Gastrocnemius medialis (tissue), 4 donors: ENCODE measurements around the gene CLPSL1. TPM values are rescaled to one million over a fixed set of nuclear protein-coding genes. Genes with fewer than 3 reads are reported as not detected.

ENCODE experiments used
- ATAC-seq, 2 donors: fragments of 150-250 bp; one replicate each; pipeline ENCODE4 v1.9.1; 2016
- DNase-seq, 2 donors: peaks; one replicate each; pipeline ENCODE4 v3.0.0-alpha.2; 2019
- H3K27ac ChIP-seq, 4 donors: fragments of 200-600 bp; sonication (generic); 1 replicate in 1 of 4; 2 replicates in 3 of 4; pipeline ENCODE4 v1.5.1; 2016 to 2018; ENCODE audit warnings: mild to moderate bottlenecking in 2 of 4, moderate library complexity in 1 of 4
- H3K27me3 ChIP-seq, 3 donors: fragments of 200-600 bp; sonication (generic) in 2 of 3; 1 replicate in 1 of 3; 2 replicates in 2 of 3; pipeline versions ENCODE4 v1.5.1 to v1.6.0; 2016 to 2019; ENCODE audit warnings: mild to moderate bottlenecking in 1 of 3, moderate library complexity in 1 of 3
- H3K36me3 ChIP-seq, 2 donors: fragments of 200-600 bp; sonication (generic) in 1 of 2; one replicate each; pipeline ENCODE4 v1.5.1; 2017 to 2018
- H3K4me1 ChIP-seq, 2 donors: fragments of 200-600 bp; sonication (generic) in 1 of 2; one replicate each; pipeline ENCODE4 v1.5.1; 2016 to 2017; ENCODE audit warnings: mild to moderate bottlenecking in 2 of 2
- H3K4me3 ChIP-seq, 4 donors: fragments of 200-600 bp; sonication (generic) in 3 of 4; 1 replicate in 1 of 4; 2 replicates in 3 of 4; pipeline ENCODE4 v1.5.1; 2016 to 2019; ENCODE audit warnings: mild to moderate bottlenecking in 2 of 4
- H3K9me3 ChIP-seq, 3 donors: fragments of 200-600 bp; sonication (generic) in 2 of 3; 1 replicate in 1 of 3; 2 replicates in 2 of 3; pipeline ENCODE4 v1.5.1; 2016 to 2019
- POLR2A ChIP-seq, 2 donors: fragments of 450-650 bp; IDR thresholded peaks; one replicate each; pipeline ENCODE4 v1.6.1; 2017; ENCODE audit warnings: antibody characterized with exemption in 2 of 2, mild to moderate bottlenecking in 2 of 2, moderate library complexity in 2 of 2
- in situ Hi-C, 4 donors: fragments of 200-750 bp; cut with MboI; loops; one replicate each; pipeline versions ENCODE4 v1.15.0 to v1.8.0; 2017; ENCODE audit warnings: low sequenced_read_pairs in 4 of 4
- intact Hi-C: fragments of 100-400 bp; cut with DNase I; formaldehyde crosslinking; loops from one replicate; pipeline ENCODE4 v1.15.1; 2023; ENCODE audit warnings: low total_unique reads
- total RNA-seq, 4 donors: library from RNA; depleted of rRNA; stranded (reverse); fragments of >200 nt; gene quantifications; one replicate each; pipeline versions ENCODE4 v1.1.0 to v1.2.3, GENCODE V29; 2016
- TF ChIP-seq, protein P1 (sequence below), 5 experiments: fragments of 450-650 bp in 3 of 5; fragments of 200-600 bp in 2 of 5; sonication (generic) in 2 of 5; IDR thresholded peaks in 4 of 5; conservative IDR thresholded peaks in 1 of 5; 1 replicate in 4 of 5; 2 replicates in 1 of 5; pipeline ENCODE4 v1.5.1; 2016 to 2019; ENCODE audit warnings: antibody characterized with exemption in 5 of 5, mild to moderate bottlenecking in 3 of 5, moderate library complexity in 3 of 5

The CLPSL1 gene
- total RNA-seq, 4 donors from 2014 or later = not detected

GRCh38 chr6:35735452-35735851, 45.4 kb upstream of the CLPSL1 start:
- intact Hi-C loops = loop anchor here (10.0 kb wide), 1 partner anchor 471 kb away; no protein-coding TSS in a partner anchor
- peak overlapping the region; percentile 99 to 100 (median 100) for H3K27ac ChIP-seq

GRCh38 chr6:35736253-35736894, 44.4 kb upstream of the CLPSL1 start:
- in situ Hi-C loops = loop anchor here (5.0 to 10.0 kb wide), 4 partner anchors 142 to 214 kb away; no protein-coding TSS in a partner anchor
- TF ChIP-seq, protein P1, sequence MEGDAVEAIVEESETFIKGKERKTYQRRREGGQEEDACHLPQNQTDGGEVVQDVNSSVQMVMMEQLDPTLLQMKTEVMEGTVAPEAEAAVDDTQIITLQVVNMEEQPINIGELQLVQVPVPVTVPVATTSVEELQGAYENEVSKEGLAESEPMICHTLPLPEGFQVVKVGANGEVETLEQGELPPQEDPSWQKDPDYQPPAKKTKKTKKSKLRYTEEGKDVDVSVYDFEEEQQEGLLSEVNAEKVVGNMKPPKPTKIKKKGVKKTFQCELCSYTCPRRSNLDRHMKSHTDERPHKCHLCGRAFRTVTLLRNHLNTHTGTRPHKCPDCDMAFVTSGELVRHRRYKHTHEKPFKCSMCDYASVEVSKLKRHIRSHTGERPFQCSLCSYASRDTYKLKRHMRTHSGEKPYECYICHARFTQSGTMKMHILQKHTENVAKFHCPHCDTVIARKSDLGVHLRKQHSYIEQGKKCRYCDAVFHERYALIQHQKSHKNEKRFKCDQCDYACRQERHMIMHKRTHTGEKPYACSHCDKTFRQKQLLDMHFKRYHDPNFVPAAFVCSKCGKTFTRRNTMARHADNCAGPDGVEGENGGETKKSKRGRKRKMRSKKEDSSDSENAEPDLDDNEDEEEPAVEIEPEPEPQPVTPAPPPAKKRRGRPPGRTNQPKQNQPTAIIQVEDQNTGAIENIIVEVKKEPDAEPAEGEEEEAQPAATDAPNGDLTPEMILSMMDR (IDR thresholded peaks at IDR 0.05 in 4 of 5, conservative IDR thresholded peaks at IDR 0.05 in 1 of 5) = peak; percentile 79 to 95 (median 90)
- TF ChIP-seq POLR2A (IDR thresholded peaks at IDR 0.05) = no peak
- DNase-seq = peak; percentile 59 to 75
- H3K27me3 ChIP-seq = no peaks in the 10 kb centered on the region
- no peaks in the 10 kb centered on the region for H3K9me3 ChIP-seq
- peak in 1 of 2 donors; percentile 15 for ATAC-seq
- H3K4me1 ChIP-seq = peaks cover 32 to 42% of the 10 kb centered on the region in 2 donors
- H3K27ac ChIP-seq = peak overlapping the region; percentile 99 to 100 (median 100)
- no peak overlapping the region for H3K4me3 ChIP-seq
- intact Hi-C loops = loop anchor here (1.0 to 10.0 kb wide), 2 partner anchors 167 to 472 kb away; no protein-coding TSS in a partner anchor
- no peaks in the 10 kb centered on the region for H3K36me3 ChIP-seq

More at GRCh38 chr6:35735452-35735851, 45.4 kb upstream of the CLPSL1 start:
- Histone ChIP-seq H3K36me3 (no peaks in the 10 kb centered on the region), H3K9me3 (no peaks in the 10 kb centered on the region), H3K4me1 (peaks cover 39 to 48% of the 10 kb centered on the region in 2 donors), H3K27me3 (no peaks in the 10 kb centered on the region), H3K4me3 (no peak overlapping the region)
- TF ChIP-seq, protein P1 (IDR thresholded peaks at IDR 0.05 in 4 of 5, conservative IDR thresholded peaks at IDR 0.05 in 1 of 5) = no peak
- no peak for TF ChIP-seq POLR2A (IDR thresholded peaks at IDR 0.05)
- DNase-seq (peak in 1 of 2 donors; percentile 41), ATAC-seq (no peak)
- in situ Hi-C loops = loop anchor here (5.0 to 10.0 kb wide), 4 partner anchors 141 to 213 kb away; no protein-coding TSS in a partner anchor

GRCh38 chr6:35736982-35737412, 43.8 kb upstream of the CLPSL1 start, which contains the start of gene ARMC12:
Gene ARMC12, plus strand, starts transcription at chr6:35737032. Its CDS starts 77 bp downstream, at chr6:35737109.
- Histone ChIP-seq H3K4me3 (no peak within 1 kb of the TSS), H3K9me3 (no peaks in the 10 kb centered on the region), H3K4me1 (peaks cover 32 to 42% of the 10 kb centered on the region in 2 donors), H3K27me3 (no peaks in the 10 kb centered on the region), H3K27ac (peak within 1 kb of the TSS; percentile 99 to 100 (median 100)), H3K36me3 (no peaks in the 10 kb centered on the region)
- ATAC-seq (no peak), DNase-seq (no peak)
- intact Hi-C loops = loop anchor here (1.0 to 10.0 kb wide), 3 partner anchors 168 to 472 kb away; no protein-coding TSS in a partner anchor
- in situ Hi-C loops = loop anchor here (5.0 to 10.0 kb wide), 4 partner anchors 142 to 215 kb away; no protein-coding TSS in a partner anchor
- TF ChIP-seq POLR2A (IDR thresholded peaks at IDR 0.05) = no peak
- TF ChIP-seq, protein P1 (IDR thresholded peaks at IDR 0.05 in 4 of 5, conservative IDR thresholded peaks at IDR 0.05 in 1 of 5) = no peak

DNA sequence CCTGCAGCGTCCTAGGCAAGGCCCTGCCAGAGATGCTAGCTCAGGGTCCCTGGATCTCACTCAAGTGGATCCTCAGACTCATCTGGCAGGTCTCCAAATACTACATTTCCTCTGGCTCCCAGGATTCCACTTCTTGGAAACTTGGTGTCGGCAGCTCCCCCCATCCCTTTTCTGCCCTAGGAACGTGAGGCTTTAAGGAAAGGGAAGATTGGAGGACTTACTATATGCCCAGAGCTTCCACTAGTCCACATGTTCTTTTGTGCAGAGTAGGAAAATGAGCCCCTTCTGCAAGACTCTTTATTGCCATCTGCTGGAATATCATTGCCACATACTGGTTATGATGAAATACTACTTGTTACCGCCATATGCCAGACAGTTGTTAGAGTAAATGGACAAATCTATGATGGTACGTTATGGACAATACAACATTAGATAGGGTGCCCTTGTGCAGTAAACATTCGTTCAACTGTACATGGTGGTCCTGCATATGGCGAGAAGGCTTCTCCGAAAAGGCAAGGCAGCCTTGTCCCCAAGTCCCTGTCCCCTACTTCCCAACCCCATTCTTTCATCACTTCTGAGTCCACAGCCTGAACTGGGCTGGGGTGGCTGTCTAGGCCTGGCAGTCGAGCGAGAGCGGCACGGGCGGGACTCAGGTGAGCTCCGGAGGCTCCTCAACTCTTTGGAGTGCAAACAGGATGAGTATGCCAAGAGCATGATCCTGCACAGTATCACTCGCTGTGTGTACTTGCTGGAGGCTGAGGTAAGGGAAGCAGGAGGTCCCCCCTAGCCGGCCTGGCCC, 43.2 kb upstream of the CLPSL1 start:
- intact Hi-C loops = loop anchor here (1.0 to 10.0 kb wide), 2 partner anchors 214 to 473 kb away; no protein-coding TSS in a partner anchor
- H3K4me1 ChIP-seq = peaks cover 27 to 39% of the 10 kb centered on the region in 2 donors
- H3K36me3 ChIP-seq = no peaks in the 10 kb centered on the region
- in situ Hi-C loops = loop anchor here (5.0 to 10.0 kb wide), 4 partner anchors 143 to 215 kb away; no protein-coding TSS in a partner anchor
- ATAC-seq = peak; percentile 84
- no peaks in the 10 kb centered on the region for H3K27me3 ChIP-seq
- no peak overlapping the region for H3K4me3 ChIP-seq
- no peak for DNase-seq
- peak overlapping the region in 3 of 4 donors; percentile 28 to 49 (median 39) for H3K27ac ChIP-seq
- TF ChIP-seq, protein P1 (IDR thresholded peaks at IDR 0.05 in 4 of 5, conservative IDR thresholded peaks at IDR 0.05 in 1 of 5) = peak; percentile 81 to 90 (median 87)
- no peak for TF ChIP-seq POLR2A (IDR thresholded peaks at IDR 0.05)
- H3K9me3 ChIP-seq = no peaks in the 10 kb centered on the region
